ENCODE results near the gene ETS1. TPM values are rescaled to one million over a fixed set of nuclear protein-coding genes. Genes with fewer than 3 reads are reported as not detected.

ETS1 gene
- total RNA-seq, 1 donor from 2014 or later, result 0.54 TPM

GRCh38 chr11:128506356-128506755 lies 81.0 kb downstream of the ETS1 start:
- H3F3A ChIP-seq (ENCODE audit: low read depth), result no peaks in the 10 kb centered on the region
- peaks cover 6% of the 10 kb centered on the region for H3K36me3 Mint-ChIP-seq
- no peaks in the 10 kb centered on the region for H3K27me3 ChIP-seq
- no peak for DNase-seq (ENCODE audit: low spot score)
- H3K4me3 ChIP-seq, result no peak overlapping the region
- H3K27ac ChIP-seq, result no peak overlapping the region
- no peak overlapping the region for H2AFZ ChIP-seq (replicated peaks)
- no peaks in the 10 kb centered on the region for H3K79me2 ChIP-seq (ENCODE audit: low read depth)
- H3K4me2 ChIP-seq, result no peak overlapping the region
- no peak overlapping the region for H3K27ac Mint-ChIP-seq
- H3K27me3 Mint-ChIP-seq (ENCODE audit: insufficient read depth, low read depth), result peaks cover 9% of the 10 kb centered on the region
- H3K4me3 Mint-ChIP-seq, result peak overlapping the region; percentile 51
- no peaks in the 10 kb centered on the region for H4K20me1 ChIP-seq (ENCODE audit: low read depth)
- no peak overlapping the region for H3K9ac ChIP-seq
- H3K36me3 ChIP-seq, result no peaks in the 10 kb centered on the region
- H3K9me3 Mint-ChIP-seq, result no peaks in the 10 kb centered on the region
- TF ChIP-seq EZH2 (IDR thresholded peaks at IDR 0.05) (no peak), EZH2phosphoT487 (IDR thresholded peaks at IDR 0.05) (no peak), CTCF (IDR thresholded peaks at IDR 0.05) (no peak)
- peaks cover 28% of the 10 kb centered on the region for H3K4me1 Mint-ChIP-seq
- no peaks in the 10 kb centered on the region for H3K9me3 ChIP-seq (ENCODE audit: low read depth)
- no peaks in the 10 kb centered on the region for H3K4me1 ChIP-seq

- H3K27me3 Mint-ChIP-seq (ENCODE audit: insufficient read depth, low read depth), result peaks cover 14% of the 10 kb centered on the region
- H3K4me3 Mint-ChIP-seq, result no peak overlapping the region
- Histone ChIP-seq H3K4me1 (no peaks in the 10 kb centered on the region), H3K4me2 (no peak overlapping the region), H3F3A (ENCODE audit: low read depth) (no peaks in the 10 kb centered on the region), H3K36me3 (no peaks in the 10 kb centered on the region), H3K79me2 (ENCODE audit: low read depth) (no peaks in the 10 kb centered on the region), H3K9ac (no peak overlapping the region), H3K27ac (no peak overlapping the region), H4K20me1 (ENCODE audit: low read depth) (no peaks in the 10 kb centered on the region), H3K4me3 (no peak overlapping the region), H3K27me3 (no peaks in the 10 kb centered on the region), H3K9me3 (ENCODE audit: low read depth) (no peaks in the 10 kb centered on the region), H2AFZ (replicated peaks) (no peak overlapping the region)
- H3K4me1 Mint-ChIP-seq, result peaks cover 28% of the 10 kb centered on the region
- H3K36me3 Mint-ChIP-seq, result peaks cover 6% of the 10 kb centered on the region
- H3K9me3 Mint-ChIP-seq, result no peaks in the 10 kb centered on the region
- no peak for DNase-seq (ENCODE audit: low spot score)
- no peak overlapping the region for H3K27ac Mint-ChIP-seq
- TF ChIP-seq EZH2phosphoT487 (IDR thresholded peaks at IDR 0.05), result no peak
- no peak for TF ChIP-seq EZH2 (IDR thresholded peaks at IDR 0.05)
- no peak for TF ChIP-seq CTCF (IDR thresholded peaks at IDR 0.05)
These were observed 81.8 kb downstream of the ETS1 start for GRCh38 chr11:128505449-128506065.

GRCh38 chr11:128504486-128504885 lies 82.9 kb downstream of the ETS1 start:
- H3K27me3 Mint-ChIP-seq (ENCODE audit: insufficient read depth, low read depth), result peaks cover 14% of the 10 kb centered on the region
- peaks cover 6% of the 10 kb centered on the region for H3K36me3 Mint-ChIP-seq
- Histone ChIP-seq H3K4me3 (no peak overlapping the region), H3K4me1 (no peaks in the 10 kb centered on the region), H3K9ac (no peak overlapping the region), H3K79me2 (ENCODE audit: low read depth) (no peaks in the 10 kb centered on the region), H3K27ac (no peak overlapping the region), H2AFZ (replicated peaks) (no peak overlapping the region), H3K36me3 (no peaks in the 10 kb centered on the region), H3F3A (ENCODE audit: low read depth) (no peaks in the 10 kb centered on the region), H3K27me3 (no peaks in the 10 kb centered on the region), H3K4me2 (no peak overlapping the region), H4K20me1 (ENCODE audit: low read depth) (no peaks in the 10 kb centered on the region), H3K9me3 (ENCODE audit: low read depth) (no peaks in the 10 kb centered on the region)
- no peak overlapping the region for H3K27ac Mint-ChIP-seq
- no peak overlapping the region for H3K4me3 Mint-ChIP-seq
- TF ChIP-seq EZH2phosphoT487 (IDR thresholded peaks at IDR 0.05), result no peak
- TF ChIP-seq CTCF (IDR thresholded peaks at IDR 0.05), result no peak
- TF ChIP-seq EZH2 (IDR thresholded peaks at IDR 0.05), result no peak
- H3K9me3 Mint-ChIP-seq, result no peaks in the 10 kb centered on the region
- peaks cover 28% of the 10 kb centered on the region for H3K4me1 Mint-ChIP-seq
- no peak for DNase-seq (ENCODE audit: low spot score)
